WTC11 (cell line): ENCODE measurements around the gene CTDP1. TPM values are rescaled to one million over a fixed set of nuclear protein-coding genes. Genes with fewer than 3 reads are reported as not detected.

Source experiments
- ATAC-seq: fragments of 200-7000 bp; cut with Tn5 transposase; 2 replicates; pipeline ENCODE4 v1.10.0; 2021; ENCODE audit warnings: mild to moderate bottlenecking, moderate library complexity
- CTCF ChIA-PET: fragments of 300-600 bp; sonication (Branson Sonifier 250); formaldehyde crosslinking; loops from one replicate; lab custom pipeline; 2021; ENCODE audit warnings: antibody characterized with exemption; lab: Charles Lee
- POLR2A ChIA-PET: fragments of 350-600 bp; sonication (Branson Sonifier 250); formaldehyde crosslinking; loops from one replicate; lab custom pipeline; 2021; ENCODE audit warnings: antibody characterized with exemption; lab: Charles Lee
- DNase-seq: peaks from one replicate; pipeline ENCODE4 v3.0.0; 2021; ENCODE audit warnings: low spot score
- H3K27ac Mint-ChIP-seq: 2 replicates; pipeline ENCODE4 v1.8.0; 2021; ENCODE audit warnings: mixed read lengths
- H3K27me3 Mint-ChIP-seq: 2 replicates; pipeline ENCODE4 v1.8.0; 2021; ENCODE audit warnings: low read depth, mild to moderate bottlenecking, moderate library complexity, mixed read lengths
- H3K36me3 Mint-ChIP-seq: 2 replicates; pipeline ENCODE4 v1.8.0; 2021; ENCODE audit warnings: mixed read lengths
- H3K4me1 Mint-ChIP-seq: 2 replicates; pipeline ENCODE4 v1.8.0; 2022; ENCODE audit warnings: mixed read lengths
- H3K4me3 Mint-ChIP-seq: 2 replicates; pipeline ENCODE4 v1.8.0; 2021; ENCODE audit warnings: mild to moderate bottlenecking, moderate library complexity, mixed read lengths
- H3K9me3 Mint-ChIP-seq: 2 replicates; pipeline ENCODE4 v1.8.0; 2021; ENCODE audit warnings: mixed read lengths
- AR ChIP-seq: fragments of 250-450 bp; sonication (Bioruptor Pico); IDR thresholded peaks from 2 replicates; pipeline ENCODE4 v1.9.0; 2021; ENCODE audit warnings: mild to moderate bottlenecking
- ARID4B ChIP-seq: sonication (generic); formaldehyde crosslinking; IDR thresholded peaks from 2 replicates; pipeline ENCODE4 v1.8.0; 2023; ENCODE audit warnings: missing genetic modification reagents, mild to moderate bottlenecking, borderline replicate concordance
- IRF1 ChIP-seq: sonication (generic); formaldehyde crosslinking; IDR thresholded peaks from 2 replicates; pipeline ENCODE4 v1.8.0; 2023; ENCODE audit warnings: missing genetic modification reagents
- MYBL2 ChIP-seq: sonication (generic); formaldehyde crosslinking; IDR thresholded peaks from 2 replicates; pipeline ENCODE4 v1.8.1; 2023; ENCODE audit warnings: mild to moderate bottlenecking, moderate library complexity, missing genetic modification reagents
- NR2C2 ChIP-seq: sonication (generic); formaldehyde crosslinking; IDR thresholded peaks from 2 replicates; pipeline ENCODE4 v1.8.0; 2022; ENCODE audit warnings: mild to moderate bottlenecking, missing genetic modification reagents
- SMAD3 ChIP-seq: sonication (generic); formaldehyde crosslinking; IDR thresholded peaks from 2 replicates; pipeline ENCODE4 v1.8.0; 2022; ENCODE audit warnings: missing genetic modification reagents, mild to moderate bottlenecking, borderline replicate concordance
- STAT6 ChIP-seq: sonication (generic); formaldehyde crosslinking; conservative IDR thresholded peaks from 2 replicates; pipeline ENCODE4 v1.8.1; 2023; ENCODE audit warnings: mild to moderate bottlenecking, low read depth, missing genetic modification reagents, moderate library complexity
- TCF7 ChIP-seq: sonication (generic); formaldehyde crosslinking; IDR thresholded peaks from 2 replicates; pipeline ENCODE4 v1.8.0; 2022; ENCODE audit warnings: mild to moderate bottlenecking, low read depth, missing genetic modification reagents, moderate library complexity
- ZMAT4 ChIP-seq: fragments of 250-450 bp; sonication (Bioruptor Pico); IDR thresholded peaks from 2 replicates; pipeline ENCODE4 v1.9.0; 2021; ENCODE audit warnings: mild to moderate bottlenecking
- ZNF138 ChIP-seq: sonication (generic); formaldehyde crosslinking; conservative IDR thresholded peaks from 2 replicates; pipeline ENCODE4 v1.8.1; 2022; ENCODE audit warnings: mild to moderate bottlenecking, moderate library complexity, missing genetic modification reagents
- ZNF263 ChIP-seq: sonication (generic); formaldehyde crosslinking; IDR thresholded peaks from 2 replicates; pipeline ENCODE4 v1.8.1; 2022; ENCODE audit warnings: low read depth, mild to moderate bottlenecking, moderate library complexity, missing genetic modification reagents
- total RNA-seq: library from RNA; stranded (reverse); gene quantifications from 3 replicates; pipeline ENCODE4 v1.2.3, GENCODE V29; 2021
- TF ChIP-seq, protein P1 (sequence below): fragments of 250-450 bp; sonication (Bioruptor Pico); IDR thresholded peaks from 2 replicates; pipeline ENCODE4 v1.9.0; 2021; ENCODE audit warnings: moderate library complexity, mild to moderate bottlenecking, inconsistent platforms, borderline replicate concordance
- TF ChIP-seq, protein P2 (sequence below): fragments of 250-450 bp; sonication (Bioruptor Pico); IDR thresholded peaks from 2 replicates; pipeline ENCODE4 v1.9.0; 2021; ENCODE audit warnings: mild to moderate bottlenecking, borderline replicate concordance
- TF ChIP-seq, protein P3 (sequence below): sonication (generic); formaldehyde crosslinking; IDR thresholded peaks from 2 replicates; pipeline ENCODE4 v1.8.0; 2023; ENCODE audit warnings: mild to moderate bottlenecking, missing genetic modification reagents
- TF ChIP-seq, protein P4 (sequence below): sonication (generic); formaldehyde crosslinking; IDR thresholded peaks from 2 replicates; pipeline ENCODE4 v1.8.1; 2022; ENCODE audit warnings: low read depth, missing genetic modification reagents, borderline replicate concordance

CTDP1 gene
- total RNA-seq, 1 experiment from 2014 or later = 39.7 TPM

DNA sequence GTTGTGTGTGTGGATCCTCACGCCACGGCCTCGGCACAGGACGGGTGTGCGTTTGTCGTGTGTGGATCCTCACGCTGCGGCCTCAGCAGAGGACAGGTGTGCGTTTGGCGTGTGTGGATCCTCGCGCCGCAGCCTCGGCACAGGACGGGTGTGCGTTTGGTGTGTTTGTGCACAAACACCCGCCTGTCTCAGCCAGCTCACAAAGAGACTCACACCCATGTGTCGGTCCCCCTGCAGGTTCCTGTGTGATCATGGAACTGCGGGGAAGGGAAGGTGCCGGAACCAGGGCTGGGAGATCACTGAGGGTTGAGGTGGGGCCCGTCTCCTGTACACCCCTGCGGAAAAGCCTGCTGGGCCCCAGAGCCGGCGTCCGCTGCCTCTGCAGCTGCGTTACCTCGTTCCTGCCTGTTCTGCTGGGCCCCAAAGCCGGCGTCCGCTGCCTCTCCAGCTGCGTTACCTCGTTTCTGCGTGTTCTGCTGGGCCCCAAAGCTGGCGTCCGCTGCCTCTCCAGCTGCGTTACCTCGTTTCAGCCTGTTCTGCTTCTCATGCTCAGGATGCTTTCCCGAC is 53.6 kb downstream of the CTDP1 start:
- ChIA-PET POLR2A (no interaction called here), CTCF (interaction anchor here (0.7 kb wide), 1 partner anchor 194 kb away, joined by 3 read pairs; no protein-coding TSS in a partner anchor)
- peaks cover 67% of the 10 kb centered on the region for H3K36me3 Mint-ChIP-seq
- DNase-seq = no peak
- no peak overlapping the region; the same call in 1 of the 2 replicates for H3K27ac Mint-ChIP-seq
- H3K4me1 Mint-ChIP-seq = no peaks in the 10 kb centered on the region
- no peak for ATAC-seq
- H3K4me3 Mint-ChIP-seq = no peak overlapping the region
- peaks cover 9% of the 10 kb centered on the region for H3K9me3 Mint-ChIP-seq
- H3K27me3 Mint-ChIP-seq = no peaks in the 10 kb centered on the region
- TF ChIP-seq, protein P1, sequence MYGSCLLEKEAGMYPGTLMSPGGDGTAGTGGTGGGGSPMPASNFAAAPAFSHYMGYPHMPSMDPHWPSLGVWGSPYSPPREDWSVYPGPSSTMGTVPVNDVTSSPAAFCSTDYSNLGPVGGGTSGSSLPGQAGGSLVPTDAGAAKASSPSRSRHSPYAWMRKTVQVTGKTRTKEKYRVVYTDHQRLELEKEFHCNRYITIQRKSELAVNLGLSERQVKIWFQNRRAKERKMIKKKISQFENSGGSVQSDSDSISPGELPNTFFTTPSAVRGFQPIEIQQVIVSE = no peak
- TF ChIP-seq TCF7 (CRISPR knock-in tag) (no peak), MYBL2 (CRISPR knock-in tag) (no peak), ZMAT4 (CRISPR knock-in tag) (no peak), ZNF138 (CRISPR knock-in tag) (no peak), ZNF263 (CRISPR knock-in tag) (no peak), IRF1 (no peak), SMAD3 (CRISPR knock-in tag) (no peak), STAT6 (CRISPR knock-in tag) (no peak), AR (no peak), ARID4B (CRISPR knock-in tag) (no peak), NR2C2 (CRISPR knock-in tag) (no peak)
- TF ChIP-seq, protein P2, sequence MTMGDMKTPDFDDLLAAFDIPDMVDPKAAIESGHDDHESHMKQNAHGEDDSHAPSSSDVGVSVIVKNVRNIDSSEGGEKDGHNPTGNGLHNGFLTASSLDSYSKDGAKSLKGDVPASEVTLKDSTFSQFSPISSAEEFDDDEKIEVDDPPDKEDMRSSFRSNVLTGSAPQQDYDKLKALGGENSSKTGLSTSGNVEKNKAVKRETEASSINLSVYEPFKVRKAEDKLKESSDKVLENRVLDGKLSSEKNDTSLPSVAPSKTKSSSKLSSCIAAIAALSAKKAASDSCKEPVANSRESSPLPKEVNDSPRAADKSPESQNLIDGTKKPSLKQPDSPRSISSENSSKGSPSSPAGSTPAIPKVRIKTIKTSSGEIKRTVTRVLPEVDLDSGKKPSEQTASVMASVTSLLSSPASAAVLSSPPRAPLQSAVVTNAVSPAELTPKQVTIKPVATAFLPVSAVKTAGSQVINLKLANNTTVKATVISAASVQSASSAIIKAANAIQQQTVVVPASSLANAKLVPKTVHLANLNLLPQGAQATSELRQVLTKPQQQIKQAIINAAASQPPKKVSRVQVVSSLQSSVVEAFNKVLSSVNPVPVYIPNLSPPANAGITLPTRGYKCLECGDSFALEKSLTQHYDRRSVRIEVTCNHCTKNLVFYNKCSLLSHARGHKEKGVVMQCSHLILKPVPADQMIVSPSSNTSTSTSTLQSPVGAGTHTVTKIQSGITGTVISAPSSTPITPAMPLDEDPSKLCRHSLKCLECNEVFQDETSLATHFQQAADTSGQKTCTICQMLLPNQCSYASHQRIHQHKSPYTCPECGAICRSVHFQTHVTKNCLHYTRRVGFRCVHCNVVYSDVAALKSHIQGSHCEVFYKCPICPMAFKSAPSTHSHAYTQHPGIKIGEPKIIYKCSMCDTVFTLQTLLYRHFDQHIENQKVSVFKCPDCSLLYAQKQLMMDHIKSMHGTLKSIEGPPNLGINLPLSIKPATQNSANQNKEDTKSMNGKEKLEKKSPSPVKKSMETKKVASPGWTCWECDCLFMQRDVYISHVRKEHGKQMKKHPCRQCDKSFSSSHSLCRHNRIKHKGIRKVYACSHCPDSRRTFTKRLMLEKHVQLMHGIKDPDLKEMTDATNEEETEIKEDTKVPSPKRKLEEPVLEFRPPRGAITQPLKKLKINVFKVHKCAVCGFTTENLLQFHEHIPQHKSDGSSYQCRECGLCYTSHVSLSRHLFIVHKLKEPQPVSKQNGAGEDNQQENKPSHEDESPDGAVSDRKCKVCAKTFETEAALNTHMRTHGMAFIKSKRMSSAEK (CRISPR knock-in tag) = no peak
- TF ChIP-seq, protein P3, sequence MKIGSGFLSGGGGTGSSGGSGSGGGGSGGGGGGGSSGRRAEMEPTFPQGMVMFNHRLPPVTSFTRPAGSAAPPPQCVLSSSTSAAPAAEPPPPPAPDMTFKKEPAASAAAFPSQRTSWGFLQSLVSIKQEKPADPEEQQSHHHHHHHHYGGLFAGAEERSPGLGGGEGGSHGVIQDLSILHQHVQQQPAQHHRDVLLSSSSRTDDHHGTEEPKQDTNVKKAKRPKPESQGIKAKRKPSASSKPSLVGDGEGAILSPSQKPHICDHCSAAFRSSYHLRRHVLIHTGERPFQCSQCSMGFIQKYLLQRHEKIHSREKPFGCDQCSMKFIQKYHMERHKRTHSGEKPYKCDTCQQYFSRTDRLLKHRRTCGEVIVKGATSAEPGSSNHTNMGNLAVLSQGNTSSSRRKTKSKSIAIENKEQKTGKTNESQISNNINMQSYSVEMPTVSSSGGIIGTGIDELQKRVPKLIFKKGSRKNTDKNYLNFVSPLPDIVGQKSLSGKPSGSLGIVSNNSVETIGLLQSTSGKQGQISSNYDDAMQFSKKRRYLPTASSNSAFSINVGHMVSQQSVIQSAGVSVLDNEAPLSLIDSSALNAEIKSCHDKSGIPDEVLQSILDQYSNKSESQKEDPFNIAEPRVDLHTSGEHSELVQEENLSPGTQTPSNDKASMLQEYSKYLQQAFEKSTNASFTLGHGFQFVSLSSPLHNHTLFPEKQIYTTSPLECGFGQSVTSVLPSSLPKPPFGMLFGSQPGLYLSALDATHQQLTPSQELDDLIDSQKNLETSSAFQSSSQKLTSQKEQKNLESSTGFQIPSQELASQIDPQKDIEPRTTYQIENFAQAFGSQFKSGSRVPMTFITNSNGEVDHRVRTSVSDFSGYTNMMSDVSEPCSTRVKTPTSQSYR = no peak
- TF ChIP-seq, protein P4, sequence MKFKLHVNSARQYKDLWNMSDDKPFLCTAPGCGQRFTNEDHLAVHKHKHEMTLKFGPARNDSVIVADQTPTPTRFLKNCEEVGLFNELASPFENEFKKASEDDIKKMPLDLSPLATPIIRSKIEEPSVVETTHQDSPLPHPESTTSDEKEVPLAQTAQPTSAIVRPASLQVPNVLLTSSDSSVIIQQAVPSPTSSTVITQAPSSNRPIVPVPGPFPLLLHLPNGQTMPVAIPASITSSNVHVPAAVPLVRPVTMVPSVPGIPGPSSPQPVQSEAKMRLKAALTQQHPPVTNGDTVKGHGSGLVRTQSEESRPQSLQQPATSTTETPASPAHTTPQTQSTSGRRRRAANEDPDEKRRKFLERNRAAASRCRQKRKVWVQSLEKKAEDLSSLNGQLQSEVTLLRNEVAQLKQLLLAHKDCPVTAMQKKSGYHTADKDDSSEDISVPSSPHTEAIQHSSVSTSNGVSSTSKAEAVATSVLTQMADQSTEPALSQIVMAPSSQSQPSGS = no peak
